ENCODE data around the gene PHC3. TPM values are rescaled to one million over a fixed set of nuclear protein-coding genes. Genes with fewer than 3 reads are reported as not detected.

PHC3 gene
- total and polyA plus RNA-seq, 2 of the 13 experiments (the other 11 are each of a cell fraction or from before 2014, with no cell fraction given), result 24.1 to 49.0 TPM

DNA sequence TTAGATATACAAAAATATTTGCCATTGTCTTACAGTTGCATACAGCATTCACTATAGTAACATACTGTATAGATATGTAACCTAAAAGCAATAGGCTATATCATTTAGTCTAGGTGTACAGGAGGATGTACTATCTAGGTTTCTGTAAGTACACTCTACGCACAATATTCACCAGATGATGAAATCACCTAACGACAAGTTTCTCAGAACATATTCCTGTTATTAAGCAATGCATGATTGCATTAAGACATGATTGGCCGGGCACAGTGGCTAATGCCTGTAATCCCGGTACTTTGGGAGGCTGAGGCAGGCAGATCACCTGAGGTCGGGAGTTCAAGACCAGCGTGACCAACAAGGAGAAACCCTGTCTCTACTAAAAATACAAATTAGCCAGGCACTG lies 26.2 kb upstream of the PHC3 start:
- DNase-seq (ENCODE audit: low spot score) (no peak), FAIRE-seq (no peak), ATAC-seq (no peak)
- TF ChIP-seq TBX2 (CRISPR knock-in tag; IDR thresholded peaks at IDR 0.05; ENCODE audit: borderline replicate concordance) (no peak), EP300 (IDR thresholded peaks at IDR 0.05; ENCODE audit: low read depth in 2 of 2, low read length in 2 of 2) (no peak), EP300 (CRISPR knock-in tag; IDR thresholded peaks at IDR 0.05; ENCODE audit: borderline replicate concordance) (no peak), RBM39 (IDR thresholded peaks at IDR 0.05; ENCODE audit: low read depth, low read length, poor library complexity, severe bottlenecking) (no peak), CEBPB (IDR thresholded peaks at IDR 0.05; ENCODE audit: borderline replicate concordance, low read depth, low read length) (peak; percentile 33; the same call in 1 of the 2 replicates), ZNF605 (CRISPR knock-in tag; IDR thresholded peaks at IDR 0.05) (no peak), ZNF674 (CRISPR knock-in tag; IDR thresholded peaks at IDR 0.05; ENCODE audit: low read depth) (no peak), ATF7 (IDR thresholded peaks at IDR 0.05) (no peak), ATF7 (CRISPR knock-in tag; IDR thresholded peaks at IDR 0.05) (no peak), PHF8 (CRISPR knock-in tag; IDR thresholded peaks at IDR 0.05) (no peak)
- TF ChIP-seq, protein P1, sequence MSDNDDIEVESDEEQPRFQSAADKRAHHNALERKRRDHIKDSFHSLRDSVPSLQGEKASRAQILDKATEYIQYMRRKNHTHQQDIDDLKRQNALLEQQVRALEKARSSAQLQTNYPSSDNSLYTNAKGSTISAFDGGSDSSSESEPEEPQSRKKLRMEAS (IDR thresholded peaks at IDR 0.05), result no peak
- H3K4me3 ChIP-seq (replicated peaks in 1 of 3; ENCODE audit: insufficient read depth in 1 of 3, low read depth in 2 of 3, low read length in 3 of 3), result no peak overlapping the region
- H3K79me2 ChIP-seq (ENCODE audit: insufficient read depth, low read length), result no peaks in the 10 kb centered on the region
- WGBS (ENCODE audit: low lambda C conversion rate), result 66% methylated on average over 6 of the region's 6 CpGs
- H2AFZ ChIP-seq (ENCODE audit: low read length), result no peak overlapping the region
- CTCF ChIA-PET (ENCODE audit: low intra/inter-chr PET ratio, low total read pairs), result no interaction called here
- H4K20me1 ChIP-seq (ENCODE audit: insufficient read depth, low read length), result no peaks in the 10 kb centered on the region
- POLR2A ChIA-PET, result no interaction called here
- intact Hi-C loops (cut with micrococcal nuclease; ENCODE audit: unreplicated experiment) (no loop called here), in situ Hi-C loops (cut with HindIII; ENCODE audit: extremely low pct_ligation_motif_present, low pct_unique_long_range_greater_than_20kb) (no loop called here)
- no peaks in the 10 kb centered on the region for H3K36me3 ChIP-seq (replicated peaks in 1 of 2; ENCODE audit: control insufficient read depth in 1 of 2, insufficient read depth in 2 of 2, low read length in 2 of 2)
- no peak overlapping the region for H3K27ac ChIP-seq (ENCODE audit: extremely low read length, insufficient read depth, low read length)
- no TSS peak for BruUV-seq (replicated peaks)
- H3K27me3 ChIP-seq (ENCODE audit: control insufficient read depth in 1 of 2, insufficient read depth in 2 of 2, low read length in 2 of 2), result no peaks in the 10 kb centered on the region
- H3K4me1 ChIP-seq (ENCODE audit: insufficient read depth, low read length), result peaks cover 48% of the 10 kb centered on the region
- H3K4me2 ChIP-seq (ENCODE audit: low read depth, low read length), result no peak overlapping the region
- H3K9ac ChIP-seq (ENCODE audit: insufficient read depth, low read depth, low read length), result no peak overlapping the region
- H3K9me3 ChIP-seq (ENCODE audit: low read length), result no peaks in the 10 kb centered on the region
